Karpas-422 (cell line): ENCODE measurements around the gene PRSS16. TPM values are rescaled to one million over a fixed set of nuclear protein-coding genes. Genes with fewer than 3 reads are reported as not detected.
"Not testable (repeated sequence)": the region's sequence is repeated elsewhere in the genome, so short reads cannot be mapped to it uniquely, and the experiment has no call there.

Experiments used
- DNase-seq: peaks from one replicate; pipeline ENCODE4 v3.0.0-alpha.2; 2015
- H2AFZ ChIP-seq: fragments of 200-600 bp; sonication (generic); 2 replicates; pipeline ENCODE4 v1.6.1; 2014; ENCODE audit warnings: antibody characterized with exemption, low read length, mixed read lengths
- H3K27ac ChIP-seq: fragments of 200-600 bp; sonication (generic); 2 replicates; pipeline ENCODE4 v1.5.1; 2014; ENCODE audit warnings: mild to moderate bottlenecking, low read length, moderate library complexity
- H3K27me3 ChIP-seq: fragments of 200-600 bp; sonication (generic); 2 replicates; pipeline ENCODE4 v1.6.1; 2014; ENCODE audit warnings: low read length, mixed read lengths
- H3K36me3 ChIP-seq: fragments of 200-600 bp; sonication (generic); 2 replicates; pipeline ENCODE4 v1.6.1; 2014; ENCODE audit warnings: low read length, mixed read lengths; ENCODE audit not compliant: insufficient read depth
- H3K4me1 ChIP-seq: fragments of 200-600 bp; sonication (generic); 2 replicates; pipeline ENCODE4 v1.6.1; 2014; ENCODE audit warnings: mild to moderate bottlenecking, low read length, mixed read lengths
- H3K4me2 ChIP-seq: fragments of 200-600 bp; sonication (generic); 2 replicates; pipeline ENCODE4 v1.6.1; 2014; ENCODE audit warnings: low read length, low read depth, mild to moderate bottlenecking; ENCODE audit not compliant: poor library complexity, severe bottlenecking
- H3K4me3 ChIP-seq: fragments of 200-600 bp; sonication (generic); 2 replicates; pipeline ENCODE4 v1.5.1; 2014; ENCODE audit warnings: mild to moderate bottlenecking, antibody characterized with exemption, low read length, mixed read lengths
- H3K79me2 ChIP-seq: fragments of 200-600 bp; sonication (generic); 2 replicates; pipeline ENCODE4 v1.6.1; 2014; ENCODE audit warnings: mild to moderate bottlenecking, low read length, mixed read lengths
- H3K9ac ChIP-seq: fragments of 200-600 bp; sonication (generic); 2 replicates; pipeline ENCODE4 v1.6.0; 2014; ENCODE audit warnings: low read length
- H3K9me2 ChIP-seq: fragments of 200-600 bp; sonication (generic), shearing (Covaris generic); replicated peaks from 2 replicates; pipeline ENCODE4 v1.6.0; 2014; ENCODE audit warnings: mild to moderate bottlenecking, low read length, moderate library complexity; ENCODE audit not compliant: insufficient read depth
- H3K9me3 ChIP-seq: fragments of 300-700, 200-600 bp; sonication (generic); 2 replicates; pipeline ENCODE4 v1.6.1; 2014; ENCODE audit warnings: low read length, mixed read lengths
- H4K20me1 ChIP-seq: fragments of 200-600 bp; sonication (generic); 2 replicates; pipeline ENCODE4 v1.6.1; 2014; ENCODE audit warnings: mild to moderate bottlenecking, antibody characterized with exemption, low read length, low read depth; ENCODE audit not compliant: insufficient read depth
- total RNA-seq: library from RNA; depleted of rRNA; stranded (reverse); fragments of >200 nt; shearing (Covaris generic); gene quantifications from 2 replicates; pipeline ENCODE4 v1.2.3, GENCODE V29; 2014; ENCODE audit warnings: low replicate concordance

PRSS16 gene
- total RNA-seq, 1 experiment from 2014 or later = not detected

DNA sequence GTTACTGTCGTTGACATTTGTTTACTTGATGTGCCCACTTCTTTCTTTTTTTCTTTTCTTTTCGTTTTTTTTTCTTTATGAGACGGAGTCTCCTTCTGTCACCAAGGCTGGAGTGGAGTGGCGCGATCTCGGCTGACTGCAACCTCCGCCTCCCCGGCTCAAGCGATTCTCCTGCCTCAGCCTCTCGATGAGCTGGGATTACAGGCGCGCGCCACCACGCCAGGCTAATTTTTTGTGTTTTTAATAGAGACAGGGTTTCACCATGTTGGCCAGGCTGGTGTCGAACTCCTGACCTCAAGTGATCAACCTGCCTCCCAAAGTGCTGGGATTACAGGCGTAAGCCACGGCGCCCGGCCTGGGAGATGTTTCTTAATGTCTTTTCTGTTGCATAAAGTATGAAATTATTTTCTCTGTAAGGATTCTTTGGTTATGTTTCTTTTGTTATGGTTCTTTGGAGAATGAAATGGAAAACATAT, 33.3 kb upstream of the PRSS16 start:
- no peaks in the 10 kb centered on the region for H3K9me3 ChIP-seq
- no peaks in the 10 kb centered on the region for H3K27me3 ChIP-seq
- H3K79me2 ChIP-seq = no peaks in the 10 kb centered on the region
- H3K9me2 ChIP-seq = no peaks in the 10 kb centered on the region
- H3K4me3 ChIP-seq = no peak overlapping the region
- H2AFZ ChIP-seq = no peak overlapping the region
- H3K9ac ChIP-seq = no peak overlapping the region
- H3K4me2 ChIP-seq = no peak overlapping the region
- no peaks in the 10 kb centered on the region for H4K20me1 ChIP-seq
- no peak for DNase-seq
- no peaks in the 10 kb centered on the region for H3K4me1 ChIP-seq
- no peaks in the 10 kb centered on the region for H3K36me3 ChIP-seq
- no peak overlapping the region for H3K27ac ChIP-seq

DNA sequence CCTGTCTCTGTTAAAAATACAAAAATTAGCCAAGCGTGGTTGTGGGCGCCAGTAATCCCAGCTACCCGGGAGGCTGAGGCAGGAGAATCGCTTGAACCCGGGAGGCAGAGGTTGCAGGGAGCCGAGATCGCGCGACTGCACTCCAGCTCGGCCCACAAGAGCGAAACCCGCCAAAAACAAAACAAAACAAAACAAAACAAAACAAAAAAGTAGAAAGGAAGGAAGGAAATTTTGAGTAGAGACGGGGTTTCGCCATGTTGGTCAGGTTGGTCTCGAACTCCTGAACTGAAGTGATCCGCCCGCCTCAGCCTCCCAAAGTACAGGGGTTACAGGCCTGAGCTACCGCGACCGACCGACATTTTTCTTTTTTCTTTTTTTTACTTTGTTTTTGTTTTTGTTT, 30.6 kb upstream of the PRSS16 start:
- H3K9me2 ChIP-seq = no peaks in the 10 kb centered on the region
- H3K9me3 ChIP-seq = no peaks in the 10 kb centered on the region
- DNase-seq = no peak
- no peaks in the 10 kb centered on the region for H3K79me2 ChIP-seq
- no peaks in the 10 kb centered on the region for H3K36me3 ChIP-seq
- H3K4me3 ChIP-seq = no peak overlapping the region
- no peaks in the 10 kb centered on the region for H4K20me1 ChIP-seq
- H3K27ac ChIP-seq = no peak overlapping the region
- H3K27me3 ChIP-seq = no peaks in the 10 kb centered on the region
- no peak overlapping the region for H3K9ac ChIP-seq
- no peak overlapping the region for H2AFZ ChIP-seq
- no peaks in the 10 kb centered on the region for H3K4me1 ChIP-seq
- H3K4me2 ChIP-seq = no peak overlapping the region

DNA sequence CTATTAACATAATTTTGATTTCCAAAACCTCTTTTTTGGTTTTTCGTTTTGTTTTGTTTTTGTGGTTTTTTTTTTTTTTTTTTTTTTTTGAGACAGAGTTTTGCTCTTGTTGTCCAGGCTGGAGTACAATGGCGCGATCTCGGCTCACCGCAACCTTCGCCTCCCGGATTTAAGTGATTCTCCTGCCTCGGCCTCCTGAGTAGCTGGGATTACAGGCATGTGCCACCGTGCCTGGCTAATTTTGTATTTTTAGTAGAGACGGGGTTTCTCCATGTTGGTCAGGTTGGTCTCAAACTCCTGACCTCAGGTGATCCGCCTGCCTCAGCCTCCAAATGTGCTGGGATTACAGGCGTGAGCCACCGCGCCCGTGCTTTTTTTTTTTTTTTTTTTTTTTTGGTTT, 24.5 kb upstream of the PRSS16 start:
- H3K79me2 ChIP-seq = not testable (repeated sequence)

GRCh38 chr6:27224729-27225128, 22.8 kb upstream of the PRSS16 start:
- H3K4me2 ChIP-seq = no peak overlapping the region
- no peaks in the 10 kb centered on the region for H3K79me2 ChIP-seq
- H3K27ac ChIP-seq = no peak overlapping the region
- no peak for DNase-seq
- no peak overlapping the region for H3K4me3 ChIP-seq
- H3K9ac ChIP-seq = no peak overlapping the region
- H3K36me3 ChIP-seq = no peaks in the 10 kb centered on the region
- no peaks in the 10 kb centered on the region for H3K4me1 ChIP-seq
- H4K20me1 ChIP-seq = no peaks in the 10 kb centered on the region
- H3K9me3 ChIP-seq = no peaks in the 10 kb centered on the region
- no peaks in the 10 kb centered on the region for H3K27me3 ChIP-seq
- H2AFZ ChIP-seq = no peak overlapping the region
- H3K9me2 ChIP-seq = no peaks in the 10 kb centered on the region

More for the DNA sequence above, 24.5 kb upstream of the PRSS16 start:
- H3K4me2 ChIP-seq, H3K9ac ChIP-seq, H3K27ac ChIP-seq, H3K4me1 ChIP-seq, H3K27me3 ChIP-seq, H3K9me3 ChIP-seq, H3K4me3 ChIP-seq, DNase-seq, H4K20me1 ChIP-seq, H2AFZ ChIP-seq, H3K36me3 ChIP-seq, H3K9me2 ChIP-seq: not testable (repeated sequence)

- Histone ChIP-seq H3K27me3 (no peaks in the 10 kb centered on the region), H3K4me3 (no peak overlapping the region), H2AFZ (no peak overlapping the region), H3K4me1 (no peaks in the 10 kb centered on the region), H3K27ac (no peak overlapping the region), H3K79me2 (no peaks in the 10 kb centered on the region), H3K36me3 (no peaks in the 10 kb centered on the region), H3K9me2 (no peaks in the 10 kb centered on the region), H4K20me1 (no peaks in the 10 kb centered on the region), H3K9me3 (no peaks in the 10 kb centered on the region), H3K4me2 (no peak overlapping the region), H3K9ac (no peak overlapping the region)
- no peak for DNase-seq
Observed at GRCh38 chr6:27228963-27229477, 18.5 kb upstream of the PRSS16 start.

DNA sequence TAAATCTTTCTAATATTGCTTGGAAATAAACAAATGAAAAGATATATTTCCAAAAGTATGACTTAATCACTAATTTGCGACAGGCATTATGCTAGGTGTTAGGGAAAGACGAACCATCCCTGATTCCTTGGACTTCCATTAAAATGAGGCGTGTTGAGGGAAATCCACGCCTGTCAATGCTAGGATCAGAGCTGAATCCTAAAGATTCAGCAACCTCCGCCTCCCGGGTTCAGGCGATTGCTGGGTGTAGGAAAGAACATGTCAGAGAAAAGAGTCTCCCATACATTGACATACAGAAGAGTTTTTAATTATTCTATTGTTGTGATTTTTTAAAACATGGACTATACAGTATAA, 16.8 kb upstream of the PRSS16 start:
- Histone ChIP-seq H4K20me1 (no peaks in the 10 kb centered on the region), H2AFZ (no peak overlapping the region), H3K4me2 (no peak overlapping the region), H3K36me3 (no peaks in the 10 kb centered on the region), H3K79me2 (no peaks in the 10 kb centered on the region), H3K9me3 (no peaks in the 10 kb centered on the region), H3K9me2 (no peaks in the 10 kb centered on the region), H3K9ac (no peak overlapping the region), H3K27ac (no peak overlapping the region), H3K4me3 (no peak overlapping the region), H3K4me1 (no peaks in the 10 kb centered on the region; the same call in 1 of the 2 replicates), H3K27me3 (no peaks in the 10 kb centered on the region)
- DNase-seq = no peak

DNA sequence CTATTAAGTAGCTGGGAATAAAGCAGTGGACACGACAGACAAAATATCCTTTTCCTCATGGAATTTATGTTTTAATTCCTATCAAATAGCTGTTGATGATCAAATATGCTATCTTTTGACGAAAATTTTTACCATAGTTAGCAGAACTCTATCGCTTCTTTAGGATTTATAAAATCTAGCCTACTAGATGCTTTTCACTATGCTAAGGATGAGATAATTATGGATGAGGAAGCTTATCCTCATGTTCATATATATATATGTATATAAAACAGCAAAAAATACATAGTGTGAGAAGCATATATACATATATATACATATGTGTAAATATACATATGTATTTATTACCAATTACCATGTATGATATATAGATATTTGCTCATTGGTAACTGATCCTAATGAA, 12.9 kb upstream of the PRSS16 start:
- no peak overlapping the region for H2AFZ ChIP-seq
- H3K9ac ChIP-seq = no peak overlapping the region
- no peak for DNase-seq
- no peaks in the 10 kb centered on the region for H3K36me3 ChIP-seq
- no peak overlapping the region for H3K4me2 ChIP-seq
- H3K27ac ChIP-seq = no peak overlapping the region
- H3K79me2 ChIP-seq = no peaks in the 10 kb centered on the region
- H3K4me1 ChIP-seq = no peaks in the 10 kb centered on the region; the same call in 1 of the 2 replicates
- H4K20me1 ChIP-seq = no peaks in the 10 kb centered on the region
- H3K9me2 ChIP-seq = no peaks in the 10 kb centered on the region
- H3K4me3 ChIP-seq = no peak overlapping the region
- H3K27me3 ChIP-seq = no peaks in the 10 kb centered on the region
- no peaks in the 10 kb centered on the region for H3K9me3 ChIP-seq

DNA sequence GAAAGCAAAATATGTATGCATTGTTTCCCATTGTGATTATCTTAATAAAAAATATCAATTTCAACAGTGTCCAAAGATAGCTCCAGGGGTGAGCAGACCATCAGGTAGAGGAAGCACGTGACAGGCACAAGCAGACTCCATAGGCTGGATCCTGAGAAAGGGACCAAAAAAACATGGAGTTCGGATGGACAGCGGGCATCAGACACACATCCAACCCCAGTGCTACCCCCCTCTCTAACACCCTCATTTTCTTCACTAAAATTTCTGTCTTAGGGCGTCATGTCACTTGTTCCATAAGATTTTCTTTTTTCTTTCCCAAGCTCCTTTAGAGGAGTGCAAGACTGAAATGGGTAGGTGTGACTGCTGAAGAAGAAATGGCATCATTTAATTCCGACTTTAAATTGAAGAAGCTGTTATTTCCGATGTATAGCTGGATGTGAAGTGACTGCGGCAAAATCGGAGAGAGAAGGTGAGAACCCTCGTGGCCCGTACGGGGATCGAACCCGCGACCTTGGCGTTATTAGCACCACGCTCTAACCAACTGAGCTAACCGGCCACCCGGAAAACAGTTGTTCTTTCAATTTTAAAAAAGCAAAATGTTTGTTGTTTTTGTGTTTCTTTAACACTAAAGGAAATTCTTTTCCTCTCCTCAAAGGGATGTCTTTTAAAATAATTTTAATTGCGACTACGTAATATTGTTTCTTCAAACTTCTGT, 10.3 kb upstream of the PRSS16 start:
- no peaks in the 10 kb centered on the region for H3K79me2 ChIP-seq
- no peak overlapping the region for H2AFZ ChIP-seq
- H3K27ac ChIP-seq = no peak overlapping the region
- no peaks in the 10 kb centered on the region for H3K36me3 ChIP-seq
- H4K20me1 ChIP-seq = no peaks in the 10 kb centered on the region
- DNase-seq = peak; percentile 61
- no peaks in the 10 kb centered on the region; the same call in 1 of the 2 replicates for H3K4me1 ChIP-seq
- H3K9ac ChIP-seq = no peak overlapping the region
- no peaks in the 10 kb centered on the region for H3K9me2 ChIP-seq
- H3K4me3 ChIP-seq = no peak overlapping the region
- no peaks in the 10 kb centered on the region for H3K9me3 ChIP-seq
- no peak overlapping the region for H3K4me2 ChIP-seq
- H3K27me3 ChIP-seq = no peaks in the 10 kb centered on the region
